Skeletal muscle satellite cell (primary cell): ENCODE measurements around the gene ANXA3.

ENCODE experiments used
- H3K27me3 ChIP-seq: 2 replicates; pipeline ENCODE4 v1.7.0; 2013; ENCODE audit warnings: low read length; ENCODE audit not compliant: control insufficient read depth, insufficient read depth
- H3K36me3 ChIP-seq: 2 replicates; pipeline ENCODE4 v1.7.0; 2013; ENCODE audit warnings: mild to moderate bottlenecking, control low read depth, low read length; ENCODE audit not compliant: insufficient read depth
- H3K4me1 ChIP-seq: 2 replicates; pipeline ENCODE4 v1.7.0; 2013; ENCODE audit warnings: low read length; ENCODE audit not compliant: control insufficient read depth, insufficient read depth
- H3K4me2 ChIP-seq: 2 replicates; pipeline ENCODE4 v1.7.0; 2013; ENCODE audit warnings: mild to moderate bottlenecking, low read length
- H3K4me3 ChIP-seq: 2 replicates; pipeline ENCODE4 v1.7.0; 2013; ENCODE audit warnings: low read length
- H3K9ac ChIP-seq: 2 replicates; pipeline ENCODE4 v1.7.0; 2013; ENCODE audit warnings: mild to moderate bottlenecking, low read depth, low read length, moderate library complexity
- H3K9me3 ChIP-seq: replicated peaks from 2 replicates; pipeline ENCODE4 v1.7.0; 2013; ENCODE audit warnings: mild to moderate bottlenecking, control low read depth, low read length

Gene ANXA3

DNA sequence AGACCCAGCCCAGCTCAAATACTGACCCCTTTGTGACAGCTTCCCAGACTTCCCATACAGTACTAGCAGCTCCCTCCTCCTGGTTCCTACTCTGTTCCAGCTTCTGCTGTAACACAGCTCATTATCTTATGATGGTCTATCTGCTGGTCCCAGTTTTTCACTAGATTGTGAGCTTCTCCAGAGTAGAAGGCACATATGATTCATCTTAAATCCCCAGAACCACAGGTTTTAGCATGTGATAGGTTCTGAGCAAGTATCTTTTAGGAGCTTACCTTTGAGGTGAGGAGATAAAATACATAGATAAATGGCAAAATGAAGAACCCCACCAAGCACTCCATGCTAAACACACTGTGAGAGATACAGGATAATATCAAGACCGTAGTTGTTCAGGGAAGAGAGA, 27.6 kb upstream of the ANXA3 start:
- H3K27me3 ChIP-seq = no peaks in the 10 kb centered on the region
- no peaks in the 10 kb centered on the region for H3K36me3 ChIP-seq
- H3K9ac ChIP-seq = no peak overlapping the region
- H3K4me1 ChIP-seq = peaks cover 16% of the 10 kb centered on the region
- no peak overlapping the region for H3K4me3 ChIP-seq
- no peaks in the 10 kb centered on the region for H3K9me3 ChIP-seq
- H3K4me2 ChIP-seq = no peak overlapping the region

GRCh38 chr4:78525559-78525958, 26.0 kb upstream of the ANXA3 start:
- Histone ChIP-seq H3K9me3 (no peaks in the 10 kb centered on the region), H3K9ac (no peak overlapping the region), H3K27me3 (no peaks in the 10 kb centered on the region), H3K4me1 (peaks cover 30% of the 10 kb centered on the region), H3K4me3 (no peak overlapping the region), H3K36me3 (no peaks in the 10 kb centered on the region), H3K4me2 (no peak overlapping the region)

- Histone ChIP-seq H3K27me3 (no peaks in the 10 kb centered on the region), H3K9me3 (no peaks in the 10 kb centered on the region), H3K9ac (no peak overlapping the region), H3K4me1 (peaks cover 26% of the 10 kb centered on the region), H3K4me3 (no peak overlapping the region), H3K4me2 (no peak overlapping the region), H3K36me3 (no peaks in the 10 kb centered on the region)
Measured at GRCh38 chr4:78527103-78527502, 24.5 kb upstream of the ANXA3 start.

GRCh38 chr4:78527555-78527954, 24.0 kb upstream of the ANXA3 start:
- H3K4me3 ChIP-seq = no peak overlapping the region
- H3K36me3 ChIP-seq = no peaks in the 10 kb centered on the region
- no peaks in the 10 kb centered on the region for H3K27me3 ChIP-seq
- H3K4me1 ChIP-seq = peaks cover 26% of the 10 kb centered on the region
- H3K9me3 ChIP-seq = no peaks in the 10 kb centered on the region
- no peak overlapping the region for H3K9ac ChIP-seq
- H3K4me2 ChIP-seq = no peak overlapping the region

- H3K4me2 ChIP-seq = no peak overlapping the region
- no peaks in the 10 kb centered on the region for H3K27me3 ChIP-seq
- peaks cover 26% of the 10 kb centered on the region for H3K4me1 ChIP-seq
- no peaks in the 10 kb centered on the region for H3K36me3 ChIP-seq
- H3K4me3 ChIP-seq = no peak overlapping the region
- H3K9ac ChIP-seq = no peak overlapping the region
- H3K9me3 ChIP-seq = no peaks in the 10 kb centered on the region
Measured at GRCh38 chr4:78528327-78528726, 23.2 kb upstream of the ANXA3 start.

GRCh38 chr4:78529569-78530209, 21.9 kb upstream of the ANXA3 start:
- peaks cover 26% of the 10 kb centered on the region for H3K4me1 ChIP-seq
- H3K27me3 ChIP-seq = no peaks in the 10 kb centered on the region
- H3K4me2 ChIP-seq = peak overlapping the region; percentile 63
- no peaks in the 10 kb centered on the region for H3K36me3 ChIP-seq
- H3K4me3 ChIP-seq = no peak overlapping the region
- no peak overlapping the region for H3K9ac ChIP-seq
- H3K9me3 ChIP-seq = no peaks in the 10 kb centered on the region

DNA sequence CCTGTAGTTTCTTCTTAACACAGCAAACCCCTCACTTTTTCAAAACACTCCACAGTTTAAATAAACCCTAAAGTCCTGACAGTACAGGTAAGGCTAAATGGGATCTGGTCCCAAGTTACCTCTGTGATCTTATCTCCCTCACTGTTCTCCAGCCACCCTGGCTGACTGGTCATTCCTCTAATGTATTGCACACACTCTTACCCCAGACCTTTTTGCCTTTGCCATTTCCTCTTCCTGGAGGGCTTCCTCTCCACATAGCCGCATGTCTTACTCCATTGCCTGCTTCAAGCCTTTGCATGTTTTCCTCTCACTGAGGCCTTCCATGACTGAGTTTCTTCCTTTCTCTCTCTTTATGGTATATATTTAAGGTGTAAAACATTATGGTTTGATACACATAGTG, 19.5 kb upstream of the ANXA3 start:
- H3K36me3 ChIP-seq = no peaks in the 10 kb centered on the region
- no peak overlapping the region for H3K4me3 ChIP-seq

GRCh38 chr4:78533854-78534253, 17.7 kb upstream of the ANXA3 start:
- no peak overlapping the region for H3K4me3 ChIP-seq
- H3K4me1 ChIP-seq = peaks cover 15% of the 10 kb centered on the region
- H3K4me2 ChIP-seq = no peak overlapping the region
- no peaks in the 10 kb centered on the region for H3K9me3 ChIP-seq
- H3K36me3 ChIP-seq = no peaks in the 10 kb centered on the region
- H3K9ac ChIP-seq = no peak overlapping the region
- H3K27me3 ChIP-seq = no peaks in the 10 kb centered on the region

More for the DNA sequence above, 19.5 kb upstream of the ANXA3 start:
- H3K9ac ChIP-seq = no peak overlapping the region
- H3K4me2 ChIP-seq = no peak overlapping the region
- peaks cover 26% of the 10 kb centered on the region for H3K4me1 ChIP-seq
- H3K9me3 ChIP-seq = no peaks in the 10 kb centered on the region
- H3K27me3 ChIP-seq = no peaks in the 10 kb centered on the region

DNA sequence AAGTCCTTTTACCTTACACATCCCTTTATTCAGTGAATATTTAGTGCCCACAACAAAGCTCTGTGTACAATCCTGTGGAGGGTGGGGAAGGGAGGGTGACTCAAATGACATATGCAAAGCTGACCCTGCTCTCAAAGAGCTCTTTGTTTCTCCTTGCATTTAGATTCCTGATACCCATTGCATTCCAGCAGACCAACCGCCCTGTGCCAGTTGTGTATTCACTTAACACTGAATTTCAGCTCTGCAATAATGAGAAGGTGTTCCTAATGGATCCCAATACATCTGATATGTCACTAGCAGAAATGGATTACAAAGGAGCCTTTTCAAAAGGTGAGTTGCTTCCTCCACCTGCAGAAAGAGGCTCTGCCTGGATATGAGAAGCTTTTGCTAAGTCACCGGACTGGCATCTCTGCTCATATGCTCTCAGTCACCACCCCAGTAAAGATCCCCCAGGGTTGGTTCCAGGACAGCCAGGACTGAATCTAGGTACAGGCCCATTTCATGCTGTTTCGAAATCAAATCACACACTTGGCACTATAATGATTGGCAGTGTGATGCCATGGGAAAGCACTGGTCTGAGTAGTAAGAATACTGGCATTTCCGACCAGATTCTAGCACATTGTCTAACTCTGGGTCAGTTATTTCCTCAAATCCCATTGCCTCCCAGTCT, 17.1 kb upstream of the ANXA3 start:
- Histone ChIP-seq H3K36me3 (no peaks in the 10 kb centered on the region), H3K9ac (no peak overlapping the region)

GRCh38 chr4:78542373-78542772, 9.2 kb upstream of the ANXA3 start:
- Histone ChIP-seq H3K9me3 (no peaks in the 10 kb centered on the region), H3K4me1 (peaks cover 28% of the 10 kb centered on the region), H3K4me2 (no peak overlapping the region), H3K27me3 (no peaks in the 10 kb centered on the region), H3K4me3 (no peak overlapping the region), H3K9ac (no peak overlapping the region), H3K36me3 (no peaks in the 10 kb centered on the region)

More for the DNA sequence above, 17.1 kb upstream of the ANXA3 start:
- H3K4me1 ChIP-seq = peaks cover 9% of the 10 kb centered on the region
- H3K4me2 ChIP-seq = no peak overlapping the region
- H3K9me3 ChIP-seq = no peaks in the 10 kb centered on the region
- no peak overlapping the region for H3K4me3 ChIP-seq
- no peaks in the 10 kb centered on the region for H3K27me3 ChIP-seq

- Histone ChIP-seq H3K36me3 (no peaks in the 10 kb centered on the region), H3K4me3 (no peak overlapping the region), H3K9ac (no peak overlapping the region), H3K4me1 (peaks cover 28% of the 10 kb centered on the region), H3K4me2 (no peak overlapping the region), H3K27me3 (no peaks in the 10 kb centered on the region), H3K9me3 (no peaks in the 10 kb centered on the region)
Measured at GRCh38 chr4:78543424-78544125, 8.0 kb upstream of the ANXA3 start.
